HG03280 (cell line): ENCODE results near the gene NDUFB8.
"Not testable (repeated sequence)": the region's sequence is repeated elsewhere in the genome, so short reads cannot be mapped to it uniquely, and the experiment has no call there.

ENCODE experiments used
- ATAC-seq: cut with Tn5 transposase; IDR thresholded peaks from one replicate; pipeline ENCODE4 v1.9.1; 2021; ENCODE audit warnings: mild to moderate bottlenecking, moderate library complexity; ENCODE audit not compliant: unreplicated experiment

Gene NDUFB8

GRCh38 chr10:100529475-100530298, at the start of gene NDUFB8:
Gene NDUFB8, minus strand, starts transcription at chr10:100529871. Its CDS starts 20 bp downstream, at chr10:100529851.
- ATAC-seq = peak; percentile 73

- ATAC-seq = no peak
Observed at GRCh38 chr10:100576282-100576635, 46.6 kb upstream of the NDUFB8 start.

GRCh38 chr10:100575585-100576281, 46.1 kb upstream of the NDUFB8 start:
- ATAC-seq = no peak

- ATAC-seq = not testable (repeated sequence)
Observed at GRCh38 chr10:100575146-100575545, 45.5 kb upstream of the NDUFB8 start.

- no peak for ATAC-seq
Observed at GRCh38 chr10:100571084-100571856, 41.6 kb upstream of the NDUFB8 start.

- ATAC-seq = no peak
Observed at GRCh38 chr10:100570506-100570905, 40.8 kb upstream of the NDUFB8 start.

- ATAC-seq = no peak
Observed at GRCh38 chr10:100569687-100570481, 40.2 kb upstream of the NDUFB8 start.

GRCh38 chr10:100568912-100569311, 39.2 kb upstream of the NDUFB8 start:
- no peak for ATAC-seq

GRCh38 chr10:100567826-100568225, 38.2 kb upstream of the NDUFB8 start:
- no peak for ATAC-seq

- ATAC-seq = no peak
Observed at GRCh38 chr10:100567249-100567648, 37.6 kb upstream of the NDUFB8 start.

GRCh38 chr10:100566561-100566960, 36.9 kb upstream of the NDUFB8 start:
- ATAC-seq = no peak

GRCh38 chr10:100565206-100565985, 35.7 kb upstream of the NDUFB8 start:
- ATAC-seq = no peak

- ATAC-seq = peak; percentile 87
Observed at GRCh38 chr10:100562008-100562672, 32.5 kb upstream of the NDUFB8 start.

GRCh38 chr10:100561005-100561404, 31.3 kb upstream of the NDUFB8 start:
- no peak for ATAC-seq

GRCh38 chr10:100560248-100560647, 30.6 kb upstream of the NDUFB8 start:
- ATAC-seq = no peak

- no peak for ATAC-seq
Observed at GRCh38 chr10:100554902-100555301, 25.2 kb upstream of the NDUFB8 start.

- ATAC-seq = no peak
Observed at GRCh38 chr10:100553929-100554328, 24.3 kb upstream of the NDUFB8 start.

- no peak for ATAC-seq
Observed at GRCh38 chr10:100551738-100552137, 22.1 kb upstream of the NDUFB8 start.

- ATAC-seq = no peak
Observed at GRCh38 chr10:100551196-100551595, 21.5 kb upstream of the NDUFB8 start.
